ENCODE results near the gene NUP43. TPM values are rescaled to one million over a fixed set of nuclear protein-coding genes. Genes with fewer than 3 reads are reported as not detected.

Gene NUP43
- total RNA-seq, 2 donors from 2014 or later, result 18.3 to 26.7 TPM

DNA sequence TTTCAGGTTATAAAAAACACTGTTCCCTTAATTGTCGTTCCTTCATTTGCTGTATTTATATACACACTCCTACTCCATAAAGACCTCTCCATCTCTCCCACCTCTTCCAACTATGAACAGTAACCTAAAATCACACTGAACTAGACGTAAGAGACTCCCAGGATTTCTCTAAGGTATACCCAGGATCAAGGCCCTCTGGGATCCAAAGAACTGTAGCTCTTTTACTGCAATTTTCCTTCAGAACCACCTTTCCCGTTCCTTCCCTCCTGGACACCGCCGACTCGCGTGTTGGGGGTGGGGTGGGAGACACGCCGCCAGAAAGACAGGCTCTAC is 29.1 kb downstream of the NUP43 start:
- Histone ChIP-seq H3K27me3 (replicated peaks; ENCODE audit: insufficient read depth) (no peaks in the 10 kb centered on the region), H3K27ac (peak overlapping the region; percentile 92 to 99), H3K4me3 (peak overlapping the region; percentile 96), H3K9me3 (no peaks in the 10 kb centered on the region), H3K4me1 (ENCODE audit: control insufficient read depth in 1 of 2, low read depth in 2 of 2) (peaks cover 28 to 36% of the 10 kb centered on the region in 2 donors), H3K36me3 (no peaks in the 10 kb centered on the region)
- ATAC-seq (ENCODE audit: insufficient number of reproducible peaks, low FRiP score, low read depth) (no peak), DNase-seq (ENCODE audit: low spot score) (no peak)
- TF ChIP-seq, protein P1, sequence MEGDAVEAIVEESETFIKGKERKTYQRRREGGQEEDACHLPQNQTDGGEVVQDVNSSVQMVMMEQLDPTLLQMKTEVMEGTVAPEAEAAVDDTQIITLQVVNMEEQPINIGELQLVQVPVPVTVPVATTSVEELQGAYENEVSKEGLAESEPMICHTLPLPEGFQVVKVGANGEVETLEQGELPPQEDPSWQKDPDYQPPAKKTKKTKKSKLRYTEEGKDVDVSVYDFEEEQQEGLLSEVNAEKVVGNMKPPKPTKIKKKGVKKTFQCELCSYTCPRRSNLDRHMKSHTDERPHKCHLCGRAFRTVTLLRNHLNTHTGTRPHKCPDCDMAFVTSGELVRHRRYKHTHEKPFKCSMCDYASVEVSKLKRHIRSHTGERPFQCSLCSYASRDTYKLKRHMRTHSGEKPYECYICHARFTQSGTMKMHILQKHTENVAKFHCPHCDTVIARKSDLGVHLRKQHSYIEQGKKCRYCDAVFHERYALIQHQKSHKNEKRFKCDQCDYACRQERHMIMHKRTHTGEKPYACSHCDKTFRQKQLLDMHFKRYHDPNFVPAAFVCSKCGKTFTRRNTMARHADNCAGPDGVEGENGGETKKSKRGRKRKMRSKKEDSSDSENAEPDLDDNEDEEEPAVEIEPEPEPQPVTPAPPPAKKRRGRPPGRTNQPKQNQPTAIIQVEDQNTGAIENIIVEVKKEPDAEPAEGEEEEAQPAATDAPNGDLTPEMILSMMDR (IDR thresholded peaks at IDR 0.05), result no peak

DNA sequence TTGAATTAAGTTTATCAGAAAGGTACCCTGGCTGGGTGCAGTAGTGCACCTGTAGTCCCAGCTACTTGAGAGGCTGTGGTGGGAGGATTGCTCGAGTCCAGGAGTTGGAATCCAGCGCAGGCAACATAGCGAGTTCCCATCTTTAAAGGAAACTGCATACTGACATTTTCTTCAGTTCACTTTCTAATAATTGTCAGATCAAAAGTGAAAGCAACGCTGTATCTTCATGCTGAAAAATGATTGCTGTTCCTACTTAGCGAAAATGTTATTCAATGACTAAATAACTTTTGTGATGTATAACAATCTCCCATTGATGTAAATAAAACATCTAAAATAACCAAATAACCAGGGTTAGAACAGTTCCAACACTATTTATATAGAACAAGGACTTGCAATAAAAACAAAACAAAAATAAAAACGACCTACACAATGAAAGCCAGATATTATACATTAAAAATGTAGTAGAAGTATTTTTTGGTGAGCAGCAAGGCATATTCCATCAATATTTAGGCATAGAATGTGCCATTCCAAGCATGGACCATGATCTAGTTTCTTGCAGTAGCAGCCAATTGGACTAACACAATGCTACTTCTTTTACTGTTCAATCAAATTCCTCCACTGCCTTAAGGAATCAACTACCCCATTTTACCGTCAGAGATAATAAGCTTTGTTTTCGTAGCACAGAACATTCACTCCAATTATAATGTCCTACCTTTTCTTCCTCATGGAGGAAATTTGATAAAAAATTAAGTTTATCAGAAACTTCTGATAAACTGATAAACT is 30.0 kb downstream of the NUP43 start:
- Histone ChIP-seq H3K36me3 (no peaks in the 10 kb centered on the region), H3K9me3 (no peaks in the 10 kb centered on the region), H3K27ac (peak overlapping the region; percentile 92 to 99), H3K4me3 (peak overlapping the region; percentile 96), H3K27me3 (replicated peaks; ENCODE audit: insufficient read depth) (no peaks in the 10 kb centered on the region), H3K4me1 (ENCODE audit: control insufficient read depth in 1 of 2, low read depth in 2 of 2) (peaks cover 28 to 36% of the 10 kb centered on the region in 2 donors)
- TF ChIP-seq, protein P1 (IDR thresholded peaks at IDR 0.05), result no peak
- no peak for DNase-seq (ENCODE audit: low spot score)
- no peak for ATAC-seq (ENCODE audit: insufficient number of reproducible peaks, low FRiP score, low read depth)

- DNase-seq (ENCODE audit: low spot score) (no peak), ATAC-seq (ENCODE audit: insufficient number of reproducible peaks, low FRiP score, low read depth) (no peak)
- Histone ChIP-seq H3K36me3 (no peaks in the 10 kb centered on the region), H3K4me1 (ENCODE audit: control insufficient read depth in 1 of 2, low read depth in 2 of 2) (peaks cover 29 to 51% of the 10 kb centered on the region in 2 donors), H3K4me3 (no peak overlapping the region), H3K27ac (no peak overlapping the region), H3K9me3 (no peaks in the 10 kb centered on the region), H3K27me3 (replicated peaks; ENCODE audit: insufficient read depth) (no peaks in the 10 kb centered on the region)
- TF ChIP-seq, protein P1 (IDR thresholded peaks at IDR 0.05), result no peak
These were observed 31.9 kb downstream of the NUP43 start for GRCh38 chr6:149714442-149714841.

DNA sequence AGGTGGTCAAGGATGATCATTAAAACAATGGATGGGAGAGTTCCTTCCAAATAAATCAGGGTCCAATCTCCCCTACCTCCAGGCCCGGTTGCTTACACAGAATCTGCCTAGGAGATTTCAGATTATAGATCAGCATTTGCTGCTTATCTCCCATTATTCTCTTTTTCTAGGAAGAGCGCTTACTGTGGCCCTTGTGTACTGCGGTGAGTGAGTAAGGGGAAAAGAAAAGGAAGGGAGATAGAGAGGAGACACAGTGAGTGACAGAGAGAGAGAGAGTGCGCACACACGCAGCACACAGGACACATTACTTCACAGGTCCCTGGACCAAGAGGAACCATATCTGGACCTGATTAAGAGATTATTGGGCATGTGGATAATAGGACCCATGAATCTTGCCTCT is 34.6 kb downstream of the NUP43 start:
- H3K9me3 ChIP-seq, result no peaks in the 10 kb centered on the region
- no peaks in the 10 kb centered on the region for H3K36me3 ChIP-seq
- H3K27me3 ChIP-seq (replicated peaks; ENCODE audit: insufficient read depth), result no peaks in the 10 kb centered on the region
- TF ChIP-seq, protein P1 (IDR thresholded peaks at IDR 0.05), result no peak
- H3K27ac ChIP-seq, result no peak overlapping the region
- peaks cover 30 to 45% of the 10 kb centered on the region in 2 donors for H3K4me1 ChIP-seq (ENCODE audit: control insufficient read depth in 1 of 2, low read depth in 2 of 2)
- no peak for DNase-seq (ENCODE audit: low spot score)
- H3K4me3 ChIP-seq, result no peak overlapping the region
- ATAC-seq (ENCODE audit: insufficient number of reproducible peaks, low FRiP score, low read depth), result no peak

DNA sequence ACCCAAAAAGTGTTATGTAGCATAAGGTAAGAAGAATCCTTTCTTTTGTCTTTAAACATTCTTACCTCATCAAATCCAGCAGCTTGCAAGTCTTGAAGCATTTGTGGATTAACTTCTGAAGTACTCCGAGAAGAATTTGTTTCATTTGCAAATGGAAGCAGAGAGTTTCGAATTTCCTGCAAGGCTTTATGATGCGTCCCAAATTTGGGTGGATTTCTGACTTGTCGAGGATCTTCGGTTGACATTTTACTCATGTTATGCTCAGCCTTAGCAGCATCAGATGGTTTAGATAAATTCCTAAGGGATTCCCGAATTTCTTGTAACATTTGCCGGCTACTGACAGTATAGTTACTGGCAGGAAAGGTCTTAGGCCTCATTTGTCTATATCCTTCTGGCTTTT is 44.6 kb downstream of the NUP43 start:
- H3K4me3 ChIP-seq, result no peak overlapping the region
- TF ChIP-seq, protein P1 (IDR thresholded peaks at IDR 0.05), result no peak
- peaks cover 5% of the 10 kb centered on the region for H3K36me3 ChIP-seq
- no peak overlapping the region for H3K27ac ChIP-seq
- ATAC-seq (ENCODE audit: insufficient number of reproducible peaks, low FRiP score, low read depth), result no peak
- DNase-seq (ENCODE audit: low spot score), result no peak
- no peaks in the 10 kb centered on the region for H3K9me3 ChIP-seq
- H3K27me3 ChIP-seq (replicated peaks; ENCODE audit: insufficient read depth), result no peaks in the 10 kb centered on the region
- peaks cover 10 to 22% of the 10 kb centered on the region in 2 donors for H3K4me1 ChIP-seq (ENCODE audit: control insufficient read depth in 1 of 2, low read depth in 2 of 2)

Measured in thoracic aorta (tissue), 2 donors.